HG02885 (cell line): ENCODE data around the gene PCDHB2.
"Not testable (repeated sequence)": the region's sequence is repeated elsewhere in the genome, so short reads cannot be mapped to it uniquely, and the experiment has no call there.

ENCODE experiments used
- ATAC-seq: cut with Tn5 transposase; IDR thresholded peaks from one replicate; pipeline ENCODE4 v1.9.1; 2021; ENCODE audit warnings: mild to moderate bottlenecking; ENCODE audit not compliant: unreplicated experiment, poor library complexity

PCDHB2 gene

DNA sequence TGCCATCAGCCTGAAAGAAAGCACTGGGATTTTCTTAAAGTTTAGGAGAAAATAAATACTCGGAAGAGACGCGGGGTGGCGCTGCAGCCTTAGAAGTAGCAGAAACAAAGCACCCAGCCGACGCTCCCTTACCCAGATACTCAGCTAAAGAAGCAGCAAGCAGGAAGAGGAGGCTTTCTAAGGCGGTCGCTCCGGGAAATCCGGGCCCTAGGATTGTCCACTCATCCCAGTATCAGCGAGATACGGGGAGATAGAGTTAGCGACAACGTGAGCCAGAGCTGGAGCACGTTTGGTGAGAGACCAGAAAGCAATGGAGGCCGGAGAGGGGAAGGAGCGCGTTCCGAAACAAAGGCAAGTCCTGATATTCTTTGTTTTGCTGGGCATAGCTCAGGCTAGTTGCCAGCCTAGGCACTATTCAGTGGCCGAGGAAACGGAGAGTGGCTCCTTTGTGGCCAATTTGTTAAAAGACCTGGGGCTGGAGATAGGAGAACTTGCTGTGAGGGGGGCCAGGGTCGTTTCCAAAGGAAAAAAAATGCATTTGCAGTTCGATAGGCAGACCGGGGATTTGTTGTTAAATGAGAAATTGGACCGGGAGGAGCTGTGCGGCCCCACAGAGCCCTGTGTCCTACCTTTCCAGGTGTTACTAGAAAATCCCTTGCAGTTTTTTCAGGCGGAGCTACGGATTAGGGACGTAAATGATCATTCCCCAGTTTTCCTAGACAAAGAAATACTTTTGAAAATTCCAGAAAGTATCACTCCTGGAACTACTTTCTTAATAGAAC is at the start of gene PCDHB2:
Gene PCDHB2 (plus strand): TSS at position 135 of the 782 bp plus-strand sequence. CDS start 176 bp downstream, at position 311.
- ATAC-seq = no peak

DNA sequence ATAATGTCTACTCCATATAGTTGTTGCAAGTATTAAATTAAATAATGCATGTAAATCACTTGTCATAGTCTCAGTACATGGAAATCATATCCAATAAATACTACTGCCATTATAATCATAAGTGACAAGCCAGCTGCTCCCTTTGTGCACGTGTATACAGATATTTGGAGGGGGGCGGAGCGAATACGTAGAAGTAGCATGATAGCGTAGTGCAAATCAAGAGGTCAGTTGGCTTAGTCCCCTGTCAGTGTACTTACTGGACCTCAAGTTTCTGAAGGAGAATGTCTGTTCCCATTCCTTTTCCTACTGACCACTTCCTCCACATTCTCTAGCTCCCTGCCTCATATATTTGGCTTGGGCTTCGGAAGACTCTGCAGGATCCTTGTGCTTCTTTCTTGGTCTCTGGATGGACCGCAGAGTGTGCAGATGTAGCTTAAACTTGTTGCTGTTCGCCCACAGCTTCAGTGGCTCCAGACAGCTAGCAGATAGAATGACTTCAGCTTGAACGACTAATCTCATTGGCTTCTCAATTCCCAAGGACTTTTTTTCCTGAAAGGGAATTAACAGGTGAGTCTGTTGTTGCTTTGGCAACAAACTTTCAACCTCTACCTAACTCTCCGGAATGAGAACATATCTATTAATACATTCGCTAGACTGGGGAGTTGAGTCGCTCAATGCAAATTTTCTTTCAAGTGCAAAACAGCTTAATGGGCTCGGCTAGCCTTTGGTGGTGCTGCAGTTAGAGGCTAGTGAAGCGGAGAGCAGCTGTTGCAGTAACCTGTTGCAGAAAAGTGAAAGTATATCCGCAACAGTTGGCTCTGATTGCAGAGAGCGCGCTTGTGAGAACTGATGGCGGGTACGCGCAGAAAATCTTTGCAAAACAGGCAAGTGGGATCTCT is 43.5 kb upstream of the PCDHB2 start, which contains the start of gene PCDHB1:
Gene PCDHB1 (plus strand): TSS at position 753 of the 899 bp plus-strand sequence. CDS start 97 bp downstream, at position 850.
- no peak for ATAC-seq

DNA sequence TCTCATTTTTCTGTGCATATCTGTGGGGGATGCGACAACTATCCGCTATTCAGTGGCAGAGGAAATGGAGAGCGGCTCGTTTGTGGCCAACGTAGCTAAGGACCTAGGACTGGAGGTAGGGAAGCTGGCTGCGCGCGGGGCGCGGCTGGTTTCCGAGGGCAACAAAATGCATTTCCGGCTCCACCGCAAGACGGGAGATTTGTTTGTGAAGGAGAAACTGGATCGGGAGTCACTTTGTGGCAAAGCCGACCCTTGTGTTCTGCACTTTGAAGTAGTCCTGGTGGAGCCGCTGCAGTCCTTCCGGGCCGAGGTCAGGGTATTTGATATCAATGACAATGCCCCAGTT is 42.9 kb upstream of the PCDHB2 start:
- ATAC-seq = no peak

GRCh38 chr5:141077826-141078225 is 16.6 kb upstream of the PCDHB2 start:
- ATAC-seq = no peak

GRCh38 chr5:141082228-141082627 is 12.2 kb upstream of the PCDHB2 start:
- ATAC-seq = no peak

DNA sequence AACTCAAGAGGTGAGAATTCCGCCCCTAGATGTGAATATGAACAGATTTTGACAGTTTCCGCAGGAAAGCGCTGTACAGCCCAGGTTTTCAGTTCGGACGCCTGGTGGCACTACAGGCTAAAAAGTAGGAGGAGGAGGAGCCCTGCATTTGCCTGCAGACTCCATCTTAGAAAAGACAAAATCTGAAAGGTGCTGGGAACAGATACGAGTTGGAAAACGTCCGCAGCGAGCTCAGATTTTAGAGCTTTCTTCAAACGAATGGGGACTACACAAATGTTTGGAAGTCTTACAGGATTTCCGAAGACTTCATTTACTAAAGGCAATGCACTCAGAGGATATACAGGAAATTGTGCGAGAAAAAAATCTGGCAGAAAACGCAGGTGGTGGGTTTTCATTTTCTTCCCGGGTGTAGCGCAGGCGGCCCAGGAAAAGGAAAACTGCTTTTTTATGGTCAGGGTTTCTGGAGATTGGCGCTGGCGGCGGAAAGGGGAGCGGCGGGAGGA is 9.9 kb upstream of the PCDHB2 start:
- ATAC-seq = no peak

GRCh38 chr5:141095263-141095641 is 837 bp downstream of the PCDHB2 start:
- ATAC-seq = no peak

GRCh38 chr5:141096181-141096580 is 1.8 kb downstream of the PCDHB2 start:
- ATAC-seq = not testable (repeated sequence)

DNA sequence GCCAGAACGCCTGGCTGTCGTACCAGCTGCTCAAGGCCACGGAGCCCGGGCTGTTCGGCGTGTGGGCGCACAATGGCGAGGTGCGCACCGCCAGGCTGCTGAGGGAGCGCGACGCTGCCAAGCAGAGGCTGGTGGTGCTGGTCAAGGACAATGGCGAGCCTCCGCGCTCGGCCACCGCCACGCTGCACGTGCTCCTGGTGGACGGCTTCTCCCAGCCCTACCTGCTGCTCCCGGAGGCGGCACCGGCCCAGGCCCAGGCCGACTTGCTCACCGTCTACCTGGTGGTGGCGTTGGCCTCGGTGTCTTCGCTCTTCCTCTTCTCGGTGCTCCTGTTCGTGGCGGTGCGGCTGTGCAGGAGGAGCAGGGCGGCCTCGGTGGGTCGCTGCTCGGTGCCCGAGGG is 2.2 kb downstream of the PCDHB2 start:
- ATAC-seq = not testable (repeated sequence)

DNA sequence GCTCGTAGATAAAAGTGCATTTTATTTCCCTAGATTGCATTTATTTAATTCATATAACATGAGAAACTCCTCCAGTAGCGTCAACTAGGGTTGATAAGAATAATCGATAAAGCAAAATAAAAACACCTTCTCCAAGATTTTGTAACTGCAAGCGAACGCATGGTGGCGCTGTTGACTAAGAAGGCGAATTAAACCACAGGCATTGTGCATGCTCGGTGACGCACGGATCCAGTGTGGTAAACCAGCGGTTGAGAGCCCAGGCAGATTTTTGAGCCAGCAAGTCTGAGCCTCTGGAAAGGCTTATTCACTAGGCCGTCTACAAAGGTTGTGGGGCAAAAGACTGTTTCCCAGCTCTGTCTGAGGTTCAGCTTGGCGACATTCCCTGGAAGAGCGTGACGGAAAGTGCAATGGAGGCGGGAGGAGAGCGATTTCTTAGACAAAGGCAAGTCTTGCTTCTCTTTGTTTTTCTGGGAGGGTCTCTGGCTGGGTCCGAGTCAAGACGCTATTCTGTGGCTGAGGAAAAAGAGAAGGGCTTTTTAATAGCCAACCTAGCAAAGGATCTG is 5.9 kb downstream of the PCDHB2 start, which contains the start of gene PCDHB3:
Gene PCDHB3 (plus strand): TSS at position 231 of the 563 bp plus-strand sequence. CDS start 177 bp downstream, at position 408.
- ATAC-seq = no peak

GRCh38 chr5:141101059-141101458 is 6.6 kb downstream of the PCDHB2 start:
- no peak for ATAC-seq

GRCh38 chr5:141102070-141102469 is 7.7 kb downstream of the PCDHB2 start:
- ATAC-seq = not testable (repeated sequence)

- not testable (repeated sequence) for ATAC-seq
These were observed 8.1 kb downstream of the PCDHB2 start for GRCh38 chr5:141102471-141102870.

GRCh38 chr5:141105350-141105749 is 10.9 kb downstream of the PCDHB2 start:
- no peak for ATAC-seq

DNA sequence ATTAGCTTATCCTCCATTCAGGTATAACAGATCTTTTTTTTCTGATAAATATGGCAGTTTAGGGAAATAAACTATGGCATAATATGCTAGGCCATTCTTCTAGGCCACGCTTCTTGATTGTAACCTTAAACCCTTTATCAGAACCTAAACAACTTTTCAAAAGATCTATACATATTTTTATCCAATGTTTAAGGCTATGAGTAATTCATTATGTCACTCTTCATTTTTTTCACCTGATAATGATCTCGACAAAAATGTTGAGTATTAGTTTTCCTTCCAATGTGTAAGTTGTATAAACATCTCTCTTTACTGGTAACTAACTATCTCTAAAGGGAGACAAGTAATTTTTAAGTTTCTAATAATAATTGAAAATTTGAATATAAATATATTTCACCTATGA is 24.8 kb downstream of the PCDHB2 start:
- no peak for ATAC-seq

- no peak for ATAC-seq
These were observed 27.1 kb downstream of the PCDHB2 start, which contains the start of gene PCDHB4 for GRCh38 chr5:141121563-141121962. PCDHB4 (plus strand) TSS chr5:141121818; CDS start chr5:141121999, 181 bp downstream.

GRCh38 chr5:141121985-141122384 is 27.6 kb downstream of the PCDHB2 start:
- ATAC-seq = no peak

DNA sequence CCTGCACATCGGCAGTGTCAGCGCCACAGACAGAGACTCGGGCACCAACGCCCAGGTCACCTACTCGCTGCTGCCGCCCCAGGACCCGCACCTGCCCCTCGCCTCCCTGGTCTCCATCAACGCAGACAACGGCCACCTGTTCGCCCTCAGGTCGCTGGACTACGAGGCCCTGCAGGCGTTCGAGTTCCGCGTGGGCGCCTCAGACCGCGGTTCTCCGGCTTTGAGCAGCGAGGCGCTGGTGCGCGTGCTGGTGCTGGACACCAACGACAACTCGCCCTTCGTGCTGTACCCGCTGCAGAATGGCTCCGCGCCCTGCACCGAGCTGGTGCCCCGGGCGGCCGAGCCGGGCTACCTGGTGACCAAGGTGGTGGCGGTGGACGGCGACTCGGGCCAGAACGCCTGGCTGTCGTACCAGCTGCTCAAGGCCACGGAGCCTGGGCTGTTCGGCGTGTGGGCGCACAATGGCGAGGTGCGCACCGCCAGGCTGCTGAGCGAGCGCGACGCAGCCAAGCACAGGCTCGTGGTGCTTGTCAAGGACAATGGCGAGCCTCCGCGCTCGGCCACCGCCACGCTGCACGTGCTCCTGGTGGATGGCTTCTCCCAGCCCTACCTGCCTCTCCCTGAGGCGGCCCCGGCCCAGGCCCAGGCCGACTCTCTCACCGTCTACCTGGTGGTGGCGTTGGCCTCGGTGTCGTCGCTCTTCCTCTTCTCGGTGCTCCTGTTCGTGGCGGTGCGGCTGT is 29.2 kb downstream of the PCDHB2 start:
- not testable (repeated sequence) for ATAC-seq

GRCh38 chr5:141127305-141127704 is 32.9 kb downstream of the PCDHB2 start:
- no peak for ATAC-seq
